K562 (cell line): ENCODE data around the gene CSMD2. TPM values are rescaled to one million over a fixed set of nuclear protein-coding genes. Genes with fewer than 3 reads are reported as not detected.

Experiments
- ATAC-seq: fragments of 200-7000 bp; cut with Tn5 transposase; 3 replicates; pipeline ENCODE4 v1.9.1; 2020; ENCODE audit warnings: moderate library complexity
- BruUV-seq: library from RNA; stranded (reverse); fragments of 400-500 nt; replicated peaks from 2 replicates; lab custom pipeline; 2021; lab: Mats Ljungman, UMichigan
- CTCF ChIA-PET: fragments of 300-600 bp; formaldehyde crosslinking; extraction: SDS; loops from one replicate; lab custom pipeline; 2021; ENCODE audit warnings: low intra/inter-chr PET ratio; lab: Yijun Ruan, JAX
- POLR2A ChIA-PET: fragments of 300-600, 350-650 bp; sonication (Branson Sonifier 250); formaldehyde crosslinking; extraction: SDS; loops from one replicate; lab custom pipeline; 2021; ENCODE audit warnings: antibody characterized with exemption, inconsistent platforms; lab: Yijun Ruan, JAX
- DNase-seq, 4 experiments: peaks; one replicate each; pipeline versions ENCODE4 v3.0.0 to v3.0.0-alpha.2; 2011 to 2018; ENCODE audit warnings: low spot score in 3 of 4, mixed read lengths in 3 of 4; ENCODE audit errors: extremely low read depth in 1 of 4
- FAIRE-seq: peaks from 2 replicates; lab custom pipeline; 2011; peaks lifted over from hg19 to GRCh38; lab: Jason Lieb, UNC
- H2AFZ ChIP-seq: 2 replicates; pipeline ENCODE4 v1.6.0; 2011; ENCODE audit warnings: low read depth, low read length, control low read depth, inconsistent platforms
- H3K27ac ChIP-seq: fragments of 200-600 bp; 3 replicates; pipeline ENCODE4 v1.8.0; 2011; ENCODE audit warnings: low read depth, mild to moderate bottlenecking, control low read depth, inconsistent platforms, low read length, moderate library complexity, mixed read lengths; ENCODE audit errors: extremely low read depth
- H3K27me3 ChIP-seq, 2 experiments: fragments of 300-600 bp in 1 of 2; 2 replicates in 1 of 2; 3 replicates in 1 of 2; pipeline versions ENCODE4 v1.6.0 to v1.8.0; 2011; ENCODE audit warnings: inconsistent platforms in 2 of 2, low read length in 2 of 2, mild to moderate bottlenecking in 1 of 2, mixed read lengths in 1 of 2, moderate library complexity in 1 of 2; ENCODE audit not compliant: control insufficient read depth in 2 of 2, insufficient read depth in 2 of 2
- H3K36me3 ChIP-seq: fragments of 300-600 bp; 3 replicates; pipeline ENCODE4 v1.8.0; 2011; ENCODE audit warnings: mild to moderate bottlenecking, low read length, inconsistent platforms; ENCODE audit not compliant: control insufficient read depth, insufficient read depth
- H3K4me1 ChIP-seq, 2 experiments: fragments of 200-600 bp in 1 of 2; replicated peaks in 1 of 2; 2 replicates in 1 of 2; 3 replicates in 1 of 2; pipeline versions ENCODE4 v1.5.1 to v1.8.0; 2011; ENCODE audit warnings: inconsistent platforms in 2 of 2, low read length in 2 of 2, mild to moderate bottlenecking in 1 of 2, mixed read lengths in 1 of 2, moderate library complexity in 1 of 2; ENCODE audit not compliant: control insufficient read depth in 2 of 2, insufficient read depth in 2 of 2
- H3K4me2 ChIP-seq: 2 replicates; pipeline ENCODE4 v1.6.1; 2011; ENCODE audit warnings: low read length, control low read depth, inconsistent platforms, mixed read lengths; ENCODE audit not compliant: insufficient read depth
- H3K4me3 ChIP-seq: fragments of 200-600 bp; sonication (generic), shearing (Covaris generic); 2 replicates; pipeline ENCODE4 v1.5.1; 2016; ENCODE audit warnings: control low read depth, inconsistent platforms
- H3K79me2 ChIP-seq: fragments of 200-600 bp; 3 replicates; pipeline ENCODE4 v1.8.0; 2011; ENCODE audit warnings: low read length, inconsistent platforms; ENCODE audit not compliant: control insufficient read depth, insufficient read depth
- H3K9ac ChIP-seq, 2 experiments: 2 replicates each; pipeline versions ENCODE4 v1.6.0 to v1.6.1; 2011; ENCODE audit warnings: low read depth in 2 of 2, low read length in 2 of 2, control low read depth in 1 of 2, inconsistent platforms in 1 of 2, mild to moderate bottlenecking in 1 of 2, mixed read lengths in 1 of 2; ENCODE audit not compliant: insufficient read depth in 1 of 2
- H3K9me1 ChIP-seq: one replicate; pipeline ENCODE4 v1.6.0; 2011; ENCODE audit warnings: inconsistent platforms, mild to moderate bottlenecking, low read length, moderate library complexity; ENCODE audit not compliant: control insufficient read depth, insufficient read depth
- H3K9me3 ChIP-seq: replicated peaks from 2 replicates; pipeline ENCODE4 v1.5.1; 2011; ENCODE audit warnings: low read depth, low read length, inconsistent platforms; ENCODE audit not compliant: control insufficient read depth, insufficient read depth
- H4K20me1 ChIP-seq: replicated peaks from 2 replicates; pipeline ENCODE4 v1.6.1; 2011; ENCODE audit warnings: low read length, inconsistent platforms, mixed read lengths; ENCODE audit not compliant: control insufficient read depth, insufficient read depth
- ATF3 ChIP-seq, 2 experiments: fragments of 450-650 bp in 1 of 2; sonication (generic) in 1 of 2; formaldehyde crosslinking in 1 of 2; IDR thresholded peaks in 1 of 2; conservative IDR thresholded peaks in 1 of 2; 2 replicates each; pipeline versions ENCODE4 v1.6.1 to v1.8.1; 2016 to 2023; ENCODE audit warnings: mild to moderate bottlenecking in 2 of 2, moderate library complexity in 2 of 2, inconsistent platforms in 1 of 2, missing genetic modification reagents in 1 of 2
- BRF1 ChIP-seq: IDR thresholded peaks from 3 replicates; pipeline ENCODE4 v1.6.1; 2011; ENCODE audit warnings: borderline replicate concordance, mild to moderate bottlenecking; ENCODE audit not compliant: insufficient read length; ENCODE audit errors: extremely low read depth
- CBX5 ChIP-seq: IDR thresholded peaks from 2 replicates; pipeline ENCODE4 v1.6.1; 2014; ENCODE audit warnings: low read depth, borderline replicate concordance
- COPS2 ChIP-seq: fragments of 450-650 bp; conservative IDR thresholded peaks from 2 replicates; pipeline ENCODE4 v1.6.1; 2016; ENCODE audit warnings: mild to moderate bottlenecking, moderate library complexity
- KAT8 ChIP-seq: fragments of 450-650 bp; IDR thresholded peaks from 2 replicates; pipeline ENCODE4 v1.6.1; 2016; ENCODE audit warnings: low read depth, mild to moderate bottlenecking
- OTX1 ChIP-seq: fragments of 450-650 bp; formaldehyde crosslinking; IDR thresholded peaks from 2 replicates; pipeline ENCODE4 v1.4.0; 2022; ENCODE audit warnings: mild to moderate bottlenecking
- PYGO2 ChIP-seq: fragments of 450-650 bp; IDR thresholded peaks from 2 replicates; pipeline ENCODE4 v1.6.1; 2016; ENCODE audit warnings: mild to moderate bottlenecking, missing genetic modification characterization, moderate library complexity, missing compliant biosample characterization
- ZBTB11 ChIP-seq, 3 experiments: fragments of 200-800 bp in 1 of 3; fragments of 250-450 bp in 1 of 3; fragments of 450-650 bp in 1 of 3; sonication (Bioruptor Pico) in 1 of 3; sonication (Bioruptor generic) in 1 of 3; formaldehyde crosslinking in 1 of 3; IDR thresholded peaks; 2 replicates each; pipeline versions ENCODE4 v1.6.1 to v1.8.0; 2016 to 2022; ENCODE audit warnings: mild to moderate bottlenecking in 2 of 3, missing genetic modification characterization in 2 of 3, missing compliant biosample characterization in 1 of 3, moderate library complexity in 1 of 3
- ZNF282 ChIP-seq: sonication (generic); formaldehyde crosslinking; IDR thresholded peaks from 2 replicates; pipeline ENCODE4 v1.8.1; 2023; ENCODE audit warnings: missing genetic modification reagents
- ZNF57 ChIP-seq: fragments of 450-650 bp; formaldehyde crosslinking; IDR thresholded peaks from 2 replicates; pipeline ENCODE4 v1.4.0; 2020; ENCODE audit warnings: mild to moderate bottlenecking, moderate library complexity
- WGBS: fragments of 100-300 bp; shearing (Covaris generic); methylation state at CpG from one replicate; pipeline ENCODE4 v1.1.6; 2016; ENCODE audit warnings: low coverage, mixed read lengths; ENCODE audit not compliant: insufficient coverage; ENCODE audit errors: missing lambda C conversion rate; 5-methylcytosine and 5-hydroxymethylcytosine counted together
- in situ Hi-C: fragments of 300-500 bp; cut with MboI; formaldehyde crosslinking; loops from 4 replicates; pipeline ENCODE4 v1.15.0; 2018; ENCODE audit warnings: inconsistent platforms, mixed read lengths
- intact Hi-C: fragments of 100-400 bp; cut with micrococcal nuclease; formaldehyde crosslinking; loops from 2 replicates; pipeline ENCODE4 v1.14.2; 2022
- polyA plus RNA-seq, 8 experiments: library from polyadenylated mRNA; depleted of rRNA in 4 of 8; stranded (reverse) in 5 of 8; unstranded in 3 of 8; fragments of >200 nt; fragmentation: Nextera tagmentation in 2 of 8; fragmentation: Illumina TruSeq in 1 of 8; extraction: Ambion mirVana in 2 of 8; extraction: Trizol in 1 of 8; gene quantifications; 2 replicates each; pipeline versions ENCODE4 v1.2.1 to v1.2.3, GENCODE V29; 2011 to 2014; ENCODE audit warnings: inconsistent platforms in 1 of 8, missing spikeins in 1 of 8
- total RNA-seq, 7 experiments: library from RNA; depleted of rRNA in 6 of 7; stranded (reverse); fragments of >200 nt in 6 of 7; fragmentation: Illumina TruSeq in 2 of 7; extraction: Trizol in 2 of 7; gene quantifications; 2 replicates each; pipeline versions ENCODE4 v1.2.1 to v1.2.3, GENCODE V29; 2011 to 2021; ENCODE audit warnings: low replicate concordance in 1 of 7

Gene CSMD2
- total and polyA plus RNA-seq, 9 of the 15 experiments (the other 6 are each of a cell fraction or from before 2014, with no cell fraction given), result not detected

- H3K9ac ChIP-seq, result no peak overlapping the region
- no peak for TF ChIP-seq COPS2
- no peak for TF ChIP-seq CBX5
- no peak for TF ChIP-seq PYGO2 (tag)
- TF ChIP-seq BRF1, result no peak
- no peak for TF ChIP-seq ZBTB11 (CRISPR knock-in tag; IDR thresholded peaks at IDR 0.05)
- no peak for TF ChIP-seq ZNF282 (CRISPR knock-in tag)
- no peak for TF ChIP-seq ZNF57 (CRISPR knock-in tag)
- TF ChIP-seq OTX1 (CRISPR knock-in tag), result no peak
- no peak for TF ChIP-seq KAT8
- TF ChIP-seq ATF3 (IDR thresholded peaks at IDR 0.05), result no peak
- TF ChIP-seq ATF3 (CRISPR knock-in tag; conservative IDR thresholded peaks at IDR 0.05), result no peak
- TF ChIP-seq, all 486 proteins: peak for 0
- Histone ChIP-seq H3K9me1 (no peaks in the 10 kb centered on the region), H3K9me3 (no peaks in the 10 kb centered on the region), H3K4me1 (no peaks in the 10 kb centered on the region), H2AFZ (no peak overlapping the region), H3K4me3 (no peak overlapping the region), H4K20me1 (no peaks in the 10 kb centered on the region), H3K27ac (no peak overlapping the region), H3K79me2 (no peaks in the 10 kb centered on the region), H3K4me2 (no peak overlapping the region), H3K36me3 (no peaks in the 10 kb centered on the region), H3K27me3 (peaks cover 0 to under 1% of the 10 kb centered on the region in 2 experiments; a peak in 1 of 5 replicates)
- intact Hi-C loops (no loop called here), in situ Hi-C loops (no loop called here)
- ChIA-PET CTCF (no interaction called here), POLR2A (no interaction called here)
- no TSS peak for BruUV-seq
- no peak for FAIRE-seq
- 0% methylated on average over 10 of the region's 10 CpGs for WGBS
- no peak for ATAC-seq
- no peak for DNase-seq
Measured at GRCh38 chr1:34122080-34122932, 42.7 kb downstream of the CSMD2 start.
